BLaER1 treated with 17β-estradiol and CSF1 and Interleukin-3, amounts not matched to agents 10 nM and 100 nM (cell line): ENCODE data around the gene MST1.

Source experiments
- H3K27ac ChIP-seq, 11 experiments: shearing (Covaris generic); formaldehyde crosslinking; 2 replicates each; pipeline ENCODE4 v1.8.1; 2022
- H3K27me3 ChIP-seq, 11 experiments: shearing (Covaris generic); formaldehyde crosslinking; 2 replicates each; pipeline ENCODE4 v1.8.1; 2022
- H3K36me3 ChIP-seq, 11 experiments: shearing (Covaris generic); formaldehyde crosslinking; 2 replicates each; pipeline ENCODE4 v1.8.1; 2022
- H3K4me1 ChIP-seq, 10 experiments: shearing (Covaris generic); formaldehyde crosslinking; 2 replicates each; pipeline ENCODE4 v1.8.1; 2022
- H3K4me2 ChIP-seq, 11 experiments: shearing (Covaris generic); formaldehyde crosslinking; 2 replicates each; pipeline ENCODE4 v1.8.1; 2022
- H3K4me3 ChIP-seq, 10 experiments: shearing (Covaris generic); formaldehyde crosslinking; 2 replicates each; pipeline ENCODE4 v1.8.1; 2022
- H3K9ac ChIP-seq, 11 experiments: shearing (Covaris generic); formaldehyde crosslinking; 2 replicates each; pipeline ENCODE4 v1.8.1; 2022
- H3K9me3 ChIP-seq, 11 experiments: shearing (Covaris generic); formaldehyde crosslinking; replicated peaks in 1 of 11; 2 replicates each; pipeline ENCODE4 v1.8.1; 2022
- H4K20me1 ChIP-seq, 11 experiments: shearing (Covaris generic); formaldehyde crosslinking; 2 replicates each; pipeline ENCODE4 v1.8.1; 2022
- Cebpa-rat ChIP-seq, 11 experiments: shearing (Covaris generic); IDR thresholded peaks; 2 replicates each; pipeline ENCODE4 v1.8.1; 2022

The MST1 gene

DNA sequence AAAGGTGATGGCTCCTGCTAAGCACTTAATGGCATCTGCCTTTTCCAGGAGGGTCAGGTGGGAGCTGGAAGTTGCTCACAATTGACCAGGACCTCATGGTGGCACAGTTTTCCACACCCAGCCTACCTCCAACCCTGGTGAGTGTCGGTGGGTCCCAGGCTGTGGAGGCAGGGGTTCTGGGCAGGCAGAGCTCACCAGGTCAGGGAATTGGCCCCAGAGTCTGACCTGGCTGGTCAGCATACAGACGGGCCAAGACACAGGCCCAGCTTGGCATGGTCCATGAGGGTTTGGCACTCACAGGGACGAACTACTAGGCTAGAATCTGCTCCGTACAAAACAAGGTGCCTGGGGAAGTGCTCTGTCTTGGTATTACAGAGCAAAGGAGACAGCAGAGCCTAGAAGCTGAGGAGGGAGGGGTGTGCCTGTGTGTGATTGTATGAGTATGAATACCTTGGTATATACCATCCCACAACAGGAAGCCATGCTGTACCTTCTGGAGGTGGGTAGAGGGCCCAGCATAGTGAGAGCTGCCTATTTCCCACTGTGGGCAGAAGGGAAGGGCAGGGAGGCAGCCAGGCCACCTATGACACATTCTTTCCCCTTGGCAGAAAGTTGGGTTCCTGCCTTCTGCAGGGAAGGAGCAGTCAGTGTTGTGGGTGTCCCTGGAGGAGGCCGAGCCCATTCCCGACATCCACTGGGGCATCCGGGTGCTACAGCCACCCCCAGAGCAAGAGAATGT is 8.6 kb downstream of the MST1 start:
- H3K4me1 ChIP-seq: peaks cover 4 to 19% (median 10%) of the 10 kb centered on the region in 10 experiments
- H3K36me3 ChIP-seq: peaks cover 82 to 99% (median 89%) of the 10 kb centered on the region in 11 experiments
- no peak for TF ChIP-seq Cebpa-rat (IDR thresholded peaks at IDR 0.05)
- H3K4me2 ChIP-seq: no peak overlapping the region
- H3K4me3 ChIP-seq: no peak overlapping the region
- H3K9me3 ChIP-seq: peaks cover 0 to 4% (median 0%) of the 10 kb centered on the region in 11 experiments; a peak in 3 of 22 replicates
- H3K27me3 ChIP-seq: no peaks in the 10 kb centered on the region
- H4K20me1 ChIP-seq: peaks cover 0 to 85% (median 31%) of the 10 kb centered on the region in 11 experiments; a peak in 16 of 22 replicates
- no peak overlapping the region for H3K27ac ChIP-seq
- peak overlapping the region in 2 of 11 experiments; percentile 3 to 31; a peak in 2 of 22 replicates for H3K9ac ChIP-seq

DNA sequence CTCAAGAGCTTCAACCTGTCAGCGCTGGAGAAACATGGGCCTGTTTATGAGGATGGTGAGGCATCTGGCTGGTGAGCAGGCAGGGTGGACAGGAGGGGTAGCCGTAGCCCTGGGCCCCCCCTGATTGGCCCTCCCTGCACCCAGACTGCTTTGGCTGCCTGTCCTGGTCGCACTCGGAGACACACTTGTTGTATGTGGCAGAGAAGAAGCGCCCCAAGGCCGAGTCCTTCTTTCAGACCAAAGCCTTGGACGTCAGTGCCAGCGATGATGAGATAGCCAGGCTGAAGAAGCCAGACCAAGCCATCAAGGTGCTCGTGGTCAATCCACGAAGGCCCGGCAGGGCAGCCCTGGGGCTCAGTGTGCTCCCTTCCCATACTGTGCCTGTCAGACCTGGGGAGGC is 13.4 kb downstream of the MST1 start:
- peak overlapping the region in 9 of 11 experiments; percentile 80 to 96 (median 87); a peak in 14 of 22 replicates for H3K9ac ChIP-seq
- peak overlapping the region in 3 of 10 experiments; percentile 79 to 86 (median 80); a peak in 1 of 20 replicates for H3K4me3 ChIP-seq
- H3K9me3 ChIP-seq: 0 out of 22 replicates have a peak, but pooled peaks cover 0 to 4% (median 0%) of the 10 kb centered on the region in 11 experiments
- no peak for TF ChIP-seq Cebpa-rat (IDR thresholded peaks at IDR 0.05)
- H3K4me1 ChIP-seq: peaks cover 27 to 48% (median 38%) of the 10 kb centered on the region in 10 experiments
- H3K27me3 ChIP-seq: no peaks in the 10 kb centered on the region
- peak overlapping the region; percentile 90 to 99 (median 96); a peak in 19 of 22 replicates for H3K4me2 ChIP-seq
- no peak overlapping the region; a peak in 2 of 22 replicates for H3K27ac ChIP-seq
- H3K36me3 ChIP-seq: peaks cover 52 to 57% (median 54%) of the 10 kb centered on the region in 11 experiments
- peaks cover 0 to 70% (median 28%) of the 10 kb centered on the region in 11 experiments; a peak in 15 of 22 replicates for H4K20me1 ChIP-seq

DNA sequence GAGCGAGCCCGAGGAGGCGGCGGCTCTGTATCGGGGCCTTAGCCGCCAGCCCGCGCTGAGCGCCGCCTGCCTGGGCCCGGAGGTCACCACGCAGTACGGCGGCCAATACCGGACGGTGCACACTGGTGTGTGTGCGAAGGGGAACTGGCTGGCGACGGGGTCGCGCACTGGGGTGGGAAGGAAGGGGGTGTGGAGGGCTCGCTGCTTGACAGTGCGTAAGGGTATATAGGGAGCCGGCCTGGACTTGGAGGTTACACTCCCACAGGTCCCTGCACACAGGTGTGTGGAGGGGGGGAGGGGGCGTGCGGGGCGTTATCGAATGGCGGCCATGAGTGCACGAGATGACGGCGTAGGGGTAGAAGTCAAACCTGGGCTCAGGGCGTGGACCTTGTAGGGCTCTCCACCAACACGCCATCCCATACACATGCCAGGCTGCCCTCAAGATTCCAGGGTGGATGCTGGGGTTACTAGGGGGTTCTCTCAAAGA is 14.7 kb downstream of the MST1 start:
- peaks cover 0 to 67% (median 24%) of the 10 kb centered on the region in 11 experiments; a peak in 15 of 22 replicates for H4K20me1 ChIP-seq
- 0 out of 22 replicates have a peak, but pooled peaks cover 0 to 4% (median 0%) of the 10 kb centered on the region in 11 experiments for H3K9me3 ChIP-seq
- H3K9ac ChIP-seq: peak overlapping the region; percentile 80 to 96 (median 87)
- peak overlapping the region; percentile 78 to 97 (median 84) for H3K4me3 ChIP-seq
- peaks cover 27 to 53% (median 38%) of the 10 kb centered on the region in 10 experiments for H3K4me1 ChIP-seq
- peaks cover 38 to 43% (median 41%) of the 10 kb centered on the region in 11 experiments for H3K36me3 ChIP-seq
- H3K4me2 ChIP-seq: peak overlapping the region; percentile 90 to 99 (median 96)
- peak overlapping the region; percentile 87 to 97 (median 93) for H3K27ac ChIP-seq
- TF ChIP-seq Cebpa-rat (IDR thresholded peaks at IDR 0.05): no peak
- no peaks in the 10 kb centered on the region for H3K27me3 ChIP-seq

DNA sequence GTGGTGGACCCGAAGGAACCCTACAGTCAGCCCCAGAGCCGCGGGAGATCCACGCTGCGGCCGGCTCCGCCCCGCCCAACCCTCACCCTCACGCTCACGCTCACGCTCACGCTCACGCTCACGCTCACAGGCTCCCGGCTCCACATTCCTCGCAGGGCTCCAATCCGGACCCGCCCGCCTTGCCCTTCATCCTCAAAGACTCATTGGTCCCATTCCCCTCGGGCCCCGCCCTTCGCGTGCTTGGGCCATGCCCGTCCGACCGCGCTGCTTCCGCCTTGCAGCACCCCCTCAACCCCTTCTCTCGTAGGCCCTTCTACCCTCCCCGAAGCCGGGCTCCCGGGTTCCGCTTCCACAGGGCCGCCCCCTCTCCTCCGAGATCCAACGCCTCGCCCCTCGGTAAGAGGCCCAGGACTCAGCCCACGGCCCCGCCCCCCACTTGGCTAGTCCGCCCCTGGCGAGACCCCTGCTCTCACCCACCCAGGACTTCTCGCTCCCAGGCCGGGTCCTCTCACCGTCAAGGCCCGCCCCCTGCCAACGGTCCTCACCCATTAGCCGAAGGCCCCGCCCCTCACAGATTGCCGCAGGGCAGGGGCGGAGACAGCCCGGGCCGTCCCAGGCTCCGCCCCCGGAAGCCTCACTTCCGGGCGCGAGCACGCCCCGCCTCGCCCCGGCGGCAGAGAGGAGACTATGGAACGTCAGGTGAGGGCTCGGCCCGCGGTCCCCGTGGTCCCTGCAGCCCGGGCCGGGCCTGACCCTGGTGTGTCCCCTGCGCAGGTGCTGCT is 15.4 kb downstream of the MST1 start, which contains the start of gene APEH:
TSS of gene APEH (plus strand) at position 637 of the 782 bp plus-strand sequence. CDS start at position 688, 51 bp downstream.
- H3K27me3 ChIP-seq: no peaks in the 10 kb centered on the region
- peak within 1 kb of the TSS; percentile 80 to 96 (median 87) for H3K9ac ChIP-seq
- peaks cover 27 to 60% (median 40%) of the 10 kb centered on the region in 10 experiments for H3K4me1 ChIP-seq
- TF ChIP-seq Cebpa-rat (IDR thresholded peaks at IDR 0.05): no peak
- H3K4me3 ChIP-seq: peak within 1 kb of the TSS; percentile 78 to 97 (median 84)
- peak within 1 kb of the TSS; percentile 90 to 99 (median 96) for H3K4me2 ChIP-seq
- peaks cover 32 to 37% (median 34%) of the 10 kb centered on the region in 11 experiments for H3K36me3 ChIP-seq
- 0 out of 22 replicates have a peak, but pooled peaks cover 0 to 4% (median 0%) of the 10 kb centered on the region in 11 experiments for H3K9me3 ChIP-seq
- H4K20me1 ChIP-seq: peaks cover 0 to 67% (median 24%) of the 10 kb centered on the region in 11 experiments; a peak in 16 of 22 replicates
- H3K27ac ChIP-seq: peak within 1 kb of the TSS; percentile 87 to 97 (median 93)

DNA sequence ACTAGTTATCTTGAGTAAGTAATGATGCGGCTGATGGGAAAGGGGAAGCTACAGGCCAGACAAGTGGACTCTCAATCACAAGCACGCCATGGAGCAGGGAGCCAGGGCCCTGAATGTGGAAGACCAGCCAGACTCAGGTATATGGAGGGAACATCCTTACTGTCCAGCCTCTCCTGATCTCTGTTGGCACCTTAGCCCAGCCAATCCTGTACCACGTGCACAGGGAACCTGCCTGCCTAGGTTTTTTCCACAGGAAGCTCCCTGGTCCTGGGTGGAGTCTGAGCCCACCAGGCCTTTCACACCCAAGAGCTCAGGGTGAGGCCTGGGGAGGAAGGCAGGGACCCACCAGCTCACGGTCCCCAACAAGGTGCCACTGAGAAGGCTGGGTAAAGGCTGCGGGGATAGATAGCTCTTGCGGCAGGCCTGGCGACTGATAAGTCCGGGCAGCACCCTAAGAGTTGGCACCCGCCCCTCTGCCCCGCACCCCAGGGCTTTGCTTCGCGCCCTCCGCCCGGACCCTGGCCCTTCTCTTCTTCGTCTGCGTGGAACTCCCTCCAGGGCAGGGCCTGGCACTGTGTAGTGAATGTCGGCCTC is 16.1 kb downstream of the MST1 start:
- H3K4me3 ChIP-seq: peak overlapping the region; percentile 78 to 97 (median 84)
- no peaks in the 10 kb centered on the region for H3K27me3 ChIP-seq
- H4K20me1 ChIP-seq: peaks cover 0 to 62% (median 24%) of the 10 kb centered on the region in 11 experiments; a peak in 16 of 22 replicates
- H3K36me3 ChIP-seq: peaks cover 25 to 30% (median 27%) of the 10 kb centered on the region in 11 experiments
- peak overlapping the region; percentile 90 to 99 (median 96) for H3K4me2 ChIP-seq
- H3K9me3 ChIP-seq: 0 out of 22 replicates have a peak, but pooled peaks cover 0 to 4% (median 0%) of the 10 kb centered on the region in 11 experiments
- peak overlapping the region; percentile 87 to 97 (median 93) for H3K27ac ChIP-seq
- peak overlapping the region; percentile 65 to 96 (median 87) for H3K9ac ChIP-seq
- no peak for TF ChIP-seq Cebpa-rat (IDR thresholded peaks at IDR 0.05)
- H3K4me1 ChIP-seq: peaks cover 27 to 65% (median 41%) of the 10 kb centered on the region in 10 experiments

DNA sequence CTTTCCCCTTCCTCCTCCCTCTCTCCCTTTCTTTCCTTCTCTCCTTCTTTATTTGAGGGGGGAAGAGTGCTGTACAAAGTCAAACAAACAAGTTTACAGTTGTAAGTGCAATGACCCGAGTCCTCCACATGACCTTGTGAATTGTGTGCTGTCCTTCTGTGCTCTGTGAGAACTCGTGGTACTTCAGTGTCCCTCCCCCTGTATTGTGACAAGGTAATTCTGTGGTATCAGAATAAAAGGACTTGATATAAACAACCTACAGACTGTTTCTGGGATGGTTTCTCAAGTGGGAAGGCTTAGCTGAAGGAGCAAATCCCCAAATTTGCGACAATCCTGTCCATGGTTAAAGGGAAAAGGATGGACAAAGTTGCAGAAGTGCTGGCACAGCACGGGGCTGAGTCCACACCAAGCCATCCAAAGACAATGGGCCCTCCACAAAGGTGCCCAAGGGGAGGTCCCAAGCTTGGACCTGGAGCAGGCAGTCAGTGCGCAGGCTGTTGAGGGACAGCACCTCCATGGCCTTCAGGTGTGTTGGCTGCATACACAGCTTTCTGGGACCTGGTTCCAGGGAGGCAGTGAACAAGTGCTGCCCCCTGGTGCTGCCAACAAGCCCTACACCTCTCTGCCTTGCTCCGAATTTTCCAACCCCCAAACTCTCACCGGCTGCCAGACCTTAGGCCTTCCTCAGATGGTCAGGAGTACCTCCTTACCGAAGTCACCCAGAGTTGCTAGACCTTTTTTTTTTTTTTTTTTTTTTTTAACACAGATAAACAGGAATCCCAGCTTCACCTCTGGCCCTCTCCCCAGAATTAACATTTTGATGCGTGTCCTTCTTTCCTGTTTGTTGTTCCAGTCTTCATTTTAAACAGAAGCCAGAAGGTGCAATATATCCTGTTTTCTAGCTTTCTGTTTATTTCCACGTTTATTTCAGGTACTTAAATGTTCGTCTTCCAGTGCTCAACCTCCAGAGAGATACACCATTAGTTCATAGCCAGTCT is 17.7 kb downstream of the MST1 start:
- Histone ChIP-seq H3K27me3 (no peaks in the 10 kb centered on the region), H4K20me1 (peaks cover 0 to 59% (median 15%) of the 10 kb centered on the region in 11 experiments; a peak in 14 of 22 replicates), H3K4me3 (no peak overlapping the region), H3K36me3 (peaks cover 8 to 14% (median 11%) of the 10 kb centered on the region in 11 experiments), H3K4me2 (peak overlapping the region in 8 of 11 experiments; percentile 14 to 99 (median 68); a peak in 11 of 22 replicates), H3K27ac (no peak overlapping the region), H3K9ac (peak overlapping the region in 4 of 11 experiments; percentile 1 to 29 (median 25); a peak in 3 of 22 replicates), H3K9me3 (0 out of 22 replicates have a peak, but pooled peaks cover 0 to 4% (median 0%) of the 10 kb centered on the region in 11 experiments), H3K4me1 (peaks cover 27 to 63% (median 39%) of the 10 kb centered on the region in 10 experiments)
- no peak for TF ChIP-seq Cebpa-rat (IDR thresholded peaks at IDR 0.05)

DNA sequence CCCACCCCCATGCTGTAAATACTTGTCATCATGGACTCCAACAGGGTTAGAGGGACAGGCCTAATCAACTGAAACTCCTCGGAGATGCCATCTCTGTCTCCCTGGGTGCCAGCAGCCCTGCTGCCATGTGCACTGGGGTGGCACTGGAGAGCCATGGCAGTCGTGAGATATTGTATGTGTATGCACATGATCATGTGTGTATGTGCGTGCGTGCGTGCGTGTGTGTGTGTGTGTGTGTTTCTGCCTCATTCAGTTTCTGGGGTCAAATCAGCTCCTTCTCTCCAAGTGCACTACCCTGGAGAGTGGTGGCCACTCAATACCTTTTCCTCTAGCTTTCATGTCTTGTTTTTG is 18.4 kb downstream of the MST1 start:
- Histone ChIP-seq H3K9ac (0 out of 22 replicates have a peak overlapping the region, but pooled peaks of 2 of the 11 experiments have one; percentile 6 to 15), H4K20me1 (peaks cover 0 to 56% (median 10%) of the 10 kb centered on the region in 11 experiments; a peak in 13 of 22 replicates), H3K4me3 (no peak overlapping the region), H3K27ac (no peak overlapping the region), H3K27me3 (no peaks in the 10 kb centered on the region), H3K36me3 (peaks cover 2 to 7% (median 4%) of the 10 kb centered on the region in 11 experiments), H3K4me2 (no peak overlapping the region), H3K9me3 (0 out of 22 replicates have a peak, but pooled peaks cover 0 to 4% (median 0%) of the 10 kb centered on the region in 11 experiments), H3K4me1 (peaks cover 20 to 57% (median 32%) of the 10 kb centered on the region in 10 experiments)
- no peak for TF ChIP-seq Cebpa-rat (IDR thresholded peaks at IDR 0.05)
